ENCODE data around the gene PDE4B. TPM values are rescaled to one million over a fixed set of nuclear protein-coding genes. Genes with fewer than 3 reads are reported as not detected.

The PDE4B gene
- total and polyA plus RNA-seq, 10 of the 15 experiments (the other 5 are each of a cell fraction or from before 2014, with no cell fraction given), result 3.0 to 13.2 (median 5.7) TPM

DNA sequence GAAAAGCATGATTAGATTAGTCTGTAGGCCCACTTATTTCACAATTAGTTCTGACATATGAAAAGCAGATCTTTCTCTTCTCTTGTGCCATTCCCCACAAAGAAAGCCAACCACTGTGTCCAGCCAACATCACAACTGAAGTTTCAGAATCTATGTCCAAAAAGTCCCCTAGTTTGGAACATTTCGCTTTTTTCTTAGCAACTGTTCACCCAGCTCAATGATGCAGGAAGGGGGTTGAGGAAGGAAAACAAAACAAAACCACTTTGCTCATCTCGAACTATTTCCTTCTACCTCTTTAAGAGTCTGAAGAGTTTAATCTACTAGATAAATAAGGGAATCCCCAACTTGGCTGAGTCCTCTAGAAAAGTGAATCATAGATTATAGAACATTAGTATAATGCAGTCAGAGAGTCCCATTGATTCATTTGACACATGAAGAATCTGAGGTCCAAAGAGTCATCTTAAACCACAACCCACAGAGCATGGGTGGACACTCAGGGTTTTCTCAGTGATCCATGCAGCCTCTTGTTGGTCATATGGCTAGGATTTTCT lies 581.9 kb downstream of the PDE4B start (continued):
- TF ChIP-seq SREBF1 (IDR thresholded peaks at IDR 0.05; ENCODE audit: low read length), result peak; percentile 65
- TF ChIP-seq JUND (IDR thresholded peaks at IDR 0.05; ENCODE audit: low read depth, low read length), result no peak
- TF ChIP-seq SMAD5 (IDR thresholded peaks at IDR 0.05; ENCODE audit: low read depth), result no peak
- TF ChIP-seq MEF2A (IDR thresholded peaks at IDR 0.05; ENCODE audit: insufficient read depth, low read depth, low read length), result peak; percentile 53
- peak; percentile 90 for TF ChIP-seq MTA2 (IDR thresholded peaks at IDR 0.05; ENCODE audit: low read depth)
- TF ChIP-seq REST (IDR thresholded peaks at IDR 0.05; ENCODE audit: low read depth, low read length), result no peak
- TF ChIP-seq, protein P1, sequence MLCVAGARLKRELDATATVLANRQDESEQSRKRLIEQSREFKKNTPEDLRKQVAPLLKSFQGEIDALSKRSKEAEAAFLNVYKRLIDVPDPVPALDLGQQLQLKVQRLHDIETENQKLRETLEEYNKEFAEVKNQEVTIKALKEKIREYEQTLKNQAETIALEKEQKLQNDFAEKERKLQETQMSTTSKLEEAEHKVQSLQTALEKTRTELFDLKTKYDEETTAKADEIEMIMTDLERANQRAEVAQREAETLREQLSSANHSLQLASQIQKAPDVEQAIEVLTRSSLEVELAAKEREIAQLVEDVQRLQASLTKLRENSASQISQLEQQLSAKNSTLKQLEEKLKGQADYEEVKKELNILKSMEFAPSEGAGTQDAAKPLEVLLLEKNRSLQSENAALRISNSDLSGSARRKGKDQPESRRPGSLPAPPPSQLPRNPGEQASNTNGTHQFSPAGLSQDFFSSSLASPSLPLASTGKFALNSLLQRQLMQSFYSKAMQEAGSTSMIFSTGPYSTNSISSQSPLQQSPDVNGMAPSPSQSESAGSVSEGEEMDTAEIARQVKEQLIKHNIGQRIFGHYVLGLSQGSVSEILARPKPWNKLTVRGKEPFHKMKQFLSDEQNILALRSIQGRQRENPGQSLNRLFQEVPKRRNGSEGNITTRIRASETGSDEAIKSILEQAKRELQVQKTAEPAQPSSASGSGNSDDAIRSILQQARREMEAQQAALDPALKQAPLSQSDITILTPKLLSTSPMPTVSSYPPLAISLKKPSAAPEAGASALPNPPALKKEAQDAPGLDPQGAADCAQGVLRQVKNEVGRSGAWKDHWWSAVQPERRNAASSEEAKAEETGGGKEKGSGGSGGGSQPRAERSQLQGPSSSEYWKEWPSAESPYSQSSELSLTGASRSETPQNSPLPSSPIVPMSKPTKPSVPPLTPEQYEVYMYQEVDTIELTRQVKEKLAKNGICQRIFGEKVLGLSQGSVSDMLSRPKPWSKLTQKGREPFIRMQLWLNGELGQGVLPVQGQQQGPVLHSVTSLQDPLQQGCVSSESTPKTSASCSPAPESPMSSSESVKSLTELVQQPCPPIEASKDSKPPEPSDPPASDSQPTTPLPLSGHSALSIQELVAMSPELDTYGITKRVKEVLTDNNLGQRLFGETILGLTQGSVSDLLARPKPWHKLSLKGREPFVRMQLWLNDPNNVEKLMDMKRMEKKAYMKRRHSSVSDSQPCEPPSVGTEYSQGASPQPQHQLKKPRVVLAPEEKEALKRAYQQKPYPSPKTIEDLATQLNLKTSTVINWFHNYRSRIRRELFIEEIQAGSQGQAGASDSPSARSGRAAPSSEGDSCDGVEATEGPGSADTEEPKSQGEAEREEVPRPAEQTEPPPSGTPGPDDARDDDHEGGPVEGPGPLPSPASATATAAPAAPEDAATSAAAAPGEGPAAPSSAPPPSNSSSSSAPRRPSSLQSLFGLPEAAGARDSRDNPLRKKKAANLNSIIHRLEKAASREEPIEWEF (IDR thresholded peaks at IDR 0.05; ENCODE audit: insufficient replicate concordance, low read depth, low read length), result peak; percentile 68
- TF ChIP-seq CHD1 (IDR thresholded peaks at IDR 0.05; ENCODE audit: low read depth, low read length), result no peak
- no peak for TF ChIP-seq IRF5 (IDR thresholded peaks at IDR 0.05; ENCODE audit: borderline replicate concordance)
- no peak for TF ChIP-seq EGR1 (IDR thresholded peaks at IDR 0.05; ENCODE audit: borderline replicate concordance in 1 of 2, low read depth in 2 of 2, low read length in 2 of 2)
- 0 out of 2 replicates have a peak, but pooled peaks have one; percentile 36 for TF ChIP-seq MYB (IDR thresholded peaks at IDR 0.05; ENCODE audit: borderline replicate concordance, low read depth, low read length)
- TF ChIP-seq, protein P2, sequence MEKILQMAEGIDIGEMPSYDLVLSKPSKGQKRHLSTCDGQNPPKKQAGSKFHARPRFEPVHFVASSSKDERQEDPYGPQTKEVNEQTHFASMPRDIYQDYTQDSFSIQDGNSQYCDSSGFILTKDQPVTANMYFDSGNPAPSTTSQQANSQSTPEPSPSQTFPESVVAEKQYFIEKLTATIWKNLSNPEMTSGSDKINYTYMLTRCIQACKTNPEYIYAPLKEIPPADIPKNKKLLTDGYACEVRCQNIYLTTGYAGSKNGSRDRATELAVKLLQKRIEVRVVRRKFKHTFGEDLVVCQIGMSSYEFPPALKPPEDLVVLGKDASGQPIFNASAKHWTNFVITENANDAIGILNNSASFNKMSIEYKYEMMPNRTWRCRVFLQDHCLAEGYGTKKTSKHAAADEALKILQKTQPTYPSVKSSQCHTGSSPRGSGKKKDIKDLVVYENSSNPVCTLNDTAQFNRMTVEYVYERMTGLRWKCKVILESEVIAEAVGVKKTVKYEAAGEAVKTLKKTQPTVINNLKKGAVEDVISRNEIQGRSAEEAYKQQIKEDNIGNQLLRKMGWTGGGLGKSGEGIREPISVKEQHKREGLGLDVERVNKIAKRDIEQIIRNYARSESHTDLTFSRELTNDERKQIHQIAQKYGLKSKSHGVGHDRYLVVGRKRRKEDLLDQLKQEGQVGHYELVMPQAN (conservative IDR thresholded peaks at IDR 0.05), result no peak
- TF ChIP-seq EP300 (IDR thresholded peaks at IDR 0.05; ENCODE audit: borderline replicate concordance in 1 of 2, control insufficient read depth in 1 of 2, low read depth in 2 of 2, low read length in 2 of 2), result peak; percentile 75 to 85; a peak in 3 of 4 replicates
- TF ChIP-seq MTA3 (IDR thresholded peaks at IDR 0.05; ENCODE audit: borderline replicate concordance, low read length), result peak; percentile 93
- TF ChIP-seq, protein P3, sequence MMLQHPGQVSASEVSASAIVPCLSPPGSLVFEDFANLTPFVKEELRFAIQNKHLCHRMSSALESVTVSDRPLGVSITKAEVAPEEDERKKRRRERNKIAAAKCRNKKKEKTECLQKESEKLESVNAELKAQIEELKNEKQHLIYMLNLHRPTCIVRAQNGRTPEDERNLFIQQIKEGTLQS (IDR thresholded peaks at IDR 0.05; ENCODE audit: borderline replicate concordance, extremely low read depth, low read depth, low read length), result no peak
- peak; percentile 90; the same call in 1 of the 2 replicates for TF ChIP-seq FOXM1 (IDR thresholded peaks at IDR 0.05; ENCODE audit: low read depth, low read length)

All from GM12878 (cell line).